Urinary bladder (tissue), 4 donors: ENCODE data around the gene FPGS. TPM values are rescaled to one million over a fixed set of nuclear protein-coding genes. Genes with fewer than 3 reads are reported as not detected.
"Not testable (repeated sequence)": the region's sequence is repeated elsewhere in the genome, so short reads cannot be mapped to it uniquely, and the experiment has no call there.

Source experiments
- DNase-seq: peaks from one replicate; pipeline ENCODE4 v3.0.0-alpha.2; 2015; ENCODE audit errors: extremely low spot score
- H3K27ac ChIP-seq: one replicate; pipeline ENCODE4 v1.5.1; 2013; ENCODE audit warnings: low read depth, mild to moderate bottlenecking, moderate library complexity
- H3K36me3 ChIP-seq: one replicate; pipeline ENCODE4 v1.6.1; 2013; ENCODE audit warnings: mild to moderate bottlenecking, moderate library complexity; ENCODE audit not compliant: insufficient read depth
- H3K4me1 ChIP-seq: one replicate; pipeline ENCODE4 v1.6.1; 2013; ENCODE audit warnings: mild to moderate bottlenecking, moderate library complexity; ENCODE audit not compliant: insufficient read depth
- H3K4me3 ChIP-seq: one replicate; pipeline ENCODE4 v1.5.1; 2013; ENCODE audit warnings: low read depth, low read length
- WGBS: extraction: QIAGEN DNeasy Blood & Tissue Kit; methylation state at CpG from one replicate; pipeline ENCODE4 v1.1.7; 2013; 5-methylcytosine and 5-hydroxymethylcytosine counted together
- polyA plus RNA-seq: library from polyadenylated mRNA; stranded (reverse); fragments of 200-250 nt; gene quantifications from one replicate; pipeline ENCODE4 v1.2.3, GENCODE V29; 2013
- total RNA-seq: library from RNA; depleted of rRNA; stranded (reverse); fragments of >200 nt; gene quantifications from one replicate; pipeline ENCODE4 v1.2.3, GENCODE V29; 2014
- donor health status: healthy with polysubstance abuse.
- donor health status: healthy.

FPGS gene
- total and polyA plus RNA-seq, 2 donors = 18.6 to 57.7 TPM

- DNase-seq = no peak
- Histone ChIP-seq H3K36me3 (no peaks in the 10 kb centered on the region), H3K4me3 (peak overlapping the region; percentile 13), H3K27ac (no peak overlapping the region), H3K4me1 (no peaks in the 10 kb centered on the region)
- WGBS = 63% methylated on average over 15 of the region's 15 CpGs
These were observed 26.3 kb upstream of the FPGS start for GRCh38 chr9:127776195-127776923.

GRCh38 chr9:127776924-127777289 lies 25.8 kb upstream of the FPGS start:
- H3K27ac ChIP-seq = no peak overlapping the region
- 71% methylated on average over 5 of the region's 5 CpGs for WGBS
- peak overlapping the region; percentile 13 for H3K4me3 ChIP-seq
- no peaks in the 10 kb centered on the region for H3K36me3 ChIP-seq
- H3K4me1 ChIP-seq = no peaks in the 10 kb centered on the region
- no peak for DNase-seq

GRCh38 chr9:127777368-127777980 lies 25.2 kb upstream of the FPGS start:
- Histone ChIP-seq H3K4me1 (no peaks in the 10 kb centered on the region), H3K36me3 (no peaks in the 10 kb centered on the region), H3K27ac (no peak overlapping the region), H3K4me3 (peak overlapping the region; percentile 14)
- WGBS = 80% methylated on average over 18 of the region's 18 CpGs
- DNase-seq = no peak

GRCh38 chr9:127778280-127779135 lies 24.2 kb upstream of the FPGS start, which contains the start of gene SH2D3C:
Gene SH2D3C (minus strand): TSS chr9:127778666. CDS start chr9:127778627, 39 bp downstream.
- 49% methylated on average over 13 of the region's 13 CpGs for WGBS
- H3K4me3 ChIP-seq = peak within 1 kb of the TSS; percentile 14

GRCh38 chr9:127779136-127779981 lies 23.3 kb upstream of the FPGS start:
- Histone ChIP-seq H3K36me3 (no peaks in the 10 kb centered on the region), H3K27ac (no peak overlapping the region), H3K4me3 (no peak overlapping the region), H3K4me1 (no peaks in the 10 kb centered on the region)
- DNase-seq = no peak
- 67% methylated on average over 17 of the region's 17 CpGs for WGBS

More at GRCh38 chr9:127778280-127779135, 24.2 kb upstream of the FPGS start, which contains the start of gene SH2D3C:
- Histone ChIP-seq H3K36me3 (no peaks in the 10 kb centered on the region), H3K4me1 (no peaks in the 10 kb centered on the region), H3K27ac (no peak within 1 kb of the TSS)
- DNase-seq = no peak

- H3K36me3 ChIP-seq = no peaks in the 10 kb centered on the region
- H3K4me3 ChIP-seq = no peak overlapping the region
- H3K27ac ChIP-seq = no peak overlapping the region
- 72% methylated on average over 20 of the region's 20 CpGs for WGBS
- no peaks in the 10 kb centered on the region for H3K4me1 ChIP-seq
- no peak for DNase-seq
These were observed 22.4 kb upstream of the FPGS start for GRCh38 chr9:127780126-127780885.

GRCh38 chr9:127780909-127781308 lies 21.8 kb upstream of the FPGS start:
- H3K4me1 ChIP-seq, H3K36me3 ChIP-seq, DNase-seq, H3K27ac ChIP-seq, H3K4me3 ChIP-seq: not testable (repeated sequence)
- 89% methylated on average over 9 of the region's 9 CpGs for WGBS

- DNase-seq = no peak
- no peak overlapping the region for H3K4me3 ChIP-seq
- H3K36me3 ChIP-seq = no peaks in the 10 kb centered on the region
- WGBS = 88% methylated on average over 4 of the region's 4 CpGs
- H3K27ac ChIP-seq = no peak overlapping the region
- H3K4me1 ChIP-seq = no peaks in the 10 kb centered on the region
These were observed 20.9 kb upstream of the FPGS start for GRCh38 chr9:127781806-127782205.

- WGBS = 64% methylated on average over 20 of the region's 20 CpGs
- DNase-seq = no peak
- H3K36me3 ChIP-seq = no peaks in the 10 kb centered on the region
- no peak overlapping the region for H3K4me3 ChIP-seq
- H3K27ac ChIP-seq = no peak overlapping the region
- no peaks in the 10 kb centered on the region for H3K4me1 ChIP-seq
These were observed 19.3 kb upstream of the FPGS start for GRCh38 chr9:127783111-127784008.

- Histone ChIP-seq H3K4me3 (peak overlapping the region; percentile 94), H3K36me3 (peaks cover 7% of the 10 kb centered on the region), H3K27ac (peak overlapping the region; percentile 96), H3K4me1 (no peaks in the 10 kb centered on the region)
- peak; percentile 53 for DNase-seq
- under 1% methylated on average over 118 of the region's 123 CpGs for WGBS
These were observed 17.4 kb upstream of the FPGS start for GRCh38 chr9:127785023-127785932.
